Measurements from ENCODE around the gene KIRREL3. TPM values are rescaled to one million over a fixed set of nuclear protein-coding genes. Genes with fewer than 3 reads are reported as not detected.

Gene KIRREL3
- total RNA-seq, 1 experiment from 2014 or later: 0.44 TPM

- Histone ChIP-seq H4K20me1 (ENCODE audit: low read length) (no peaks in the 10 kb centered on the region), H3F3A (ENCODE audit: low read length, unreplicated experiment) (no peaks in the 10 kb centered on the region), H3K27ac (ENCODE audit: low read length) (no peak overlapping the region), H3K79me2 (ENCODE audit: low read length) (no peaks in the 10 kb centered on the region), H3K4me1 (ENCODE audit: insufficient read depth, low read length) (no peaks in the 10 kb centered on the region), H2AFZ (ENCODE audit: low read length) (no peak overlapping the region), H3K4me3 (ENCODE audit: low read length) (no peak overlapping the region), H3K36me3 (ENCODE audit: low read depth, low read length) (no peaks in the 10 kb centered on the region), H3K9me3 (ENCODE audit: low read length) (no peaks in the 10 kb centered on the region), H3K9me2 (replicated peaks; ENCODE audit: low read length) (no peaks in the 10 kb centered on the region), H3K27me3 (ENCODE audit: low read length) (peaks cover 56% of the 10 kb centered on the region), H3K9ac (ENCODE audit: low read length) (no peak overlapping the region), H3K4me2 (ENCODE audit: low read length) (no peak overlapping the region)
- no peak for DNase-seq
- TF ChIP-seq EZH2phosphoT487 (IDR thresholded peaks at IDR 0.05; ENCODE audit: borderline replicate concordance, low read length): no peak
- TF ChIP-seq, protein P1, sequence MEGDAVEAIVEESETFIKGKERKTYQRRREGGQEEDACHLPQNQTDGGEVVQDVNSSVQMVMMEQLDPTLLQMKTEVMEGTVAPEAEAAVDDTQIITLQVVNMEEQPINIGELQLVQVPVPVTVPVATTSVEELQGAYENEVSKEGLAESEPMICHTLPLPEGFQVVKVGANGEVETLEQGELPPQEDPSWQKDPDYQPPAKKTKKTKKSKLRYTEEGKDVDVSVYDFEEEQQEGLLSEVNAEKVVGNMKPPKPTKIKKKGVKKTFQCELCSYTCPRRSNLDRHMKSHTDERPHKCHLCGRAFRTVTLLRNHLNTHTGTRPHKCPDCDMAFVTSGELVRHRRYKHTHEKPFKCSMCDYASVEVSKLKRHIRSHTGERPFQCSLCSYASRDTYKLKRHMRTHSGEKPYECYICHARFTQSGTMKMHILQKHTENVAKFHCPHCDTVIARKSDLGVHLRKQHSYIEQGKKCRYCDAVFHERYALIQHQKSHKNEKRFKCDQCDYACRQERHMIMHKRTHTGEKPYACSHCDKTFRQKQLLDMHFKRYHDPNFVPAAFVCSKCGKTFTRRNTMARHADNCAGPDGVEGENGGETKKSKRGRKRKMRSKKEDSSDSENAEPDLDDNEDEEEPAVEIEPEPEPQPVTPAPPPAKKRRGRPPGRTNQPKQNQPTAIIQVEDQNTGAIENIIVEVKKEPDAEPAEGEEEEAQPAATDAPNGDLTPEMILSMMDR (conservative IDR thresholded peaks at IDR 0.05; ENCODE audit: low read depth, low read length): no peak
- TF ChIP-seq EZH2 (IDR thresholded peaks at IDR 0.05; ENCODE audit: low read length, unreplicated experiment): no peak
- intact Hi-C loops (cut with micrococcal nuclease): no loop called here
- BruUV-seq (replicated peaks): no TSS peak
- ATAC-seq: no peak
- POLR2A ChIA-PET (ENCODE audit: unreplicated experiment): no interaction called here
- CTCF ChIA-PET: no interaction called here
These were observed 502.9 kb downstream of the KIRREL3 start for GRCh38 chr11:126497581-126498122.

DNA sequence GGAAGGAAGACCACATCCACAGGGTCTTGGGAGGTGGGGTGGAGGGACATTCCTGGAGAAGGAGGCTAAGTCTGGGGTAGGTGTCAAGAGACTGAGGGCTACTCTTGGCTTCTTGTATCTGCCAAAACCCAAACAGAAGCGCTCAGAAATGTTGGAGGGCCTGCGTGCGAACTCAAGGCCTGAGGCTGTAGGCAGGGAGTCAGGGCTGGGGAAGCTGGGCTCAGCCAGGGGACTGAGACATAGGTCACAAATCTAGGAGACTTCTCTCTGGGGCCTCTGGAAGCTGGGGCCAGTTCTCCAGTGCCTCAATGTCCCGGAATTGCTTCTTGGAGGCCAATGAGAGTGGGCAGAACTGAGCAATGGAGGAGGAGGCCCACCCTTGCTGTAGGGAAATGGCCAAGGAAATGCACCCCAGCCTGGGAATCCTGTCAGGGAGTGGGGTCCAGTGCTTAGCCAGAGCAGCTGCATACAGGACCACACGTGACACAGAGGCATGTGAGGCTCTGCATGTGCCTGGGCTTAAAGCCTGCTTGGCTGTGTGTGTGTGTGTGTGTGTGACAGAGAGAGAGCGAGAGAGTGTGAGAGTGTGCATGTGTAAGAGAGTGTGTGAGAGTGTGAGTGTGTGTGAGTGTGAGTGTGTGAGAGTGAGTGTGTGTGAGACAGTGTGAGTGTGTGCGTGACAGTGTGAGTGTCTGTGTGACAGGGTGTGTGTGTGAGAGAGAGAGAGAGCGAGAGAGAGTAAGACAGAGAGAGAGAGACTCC lies 503.8 kb downstream of the KIRREL3 start:
- ATAC-seq (no peak; the same call in 1 of the 2 replicates), DNase-seq (no peak)
- Histone ChIP-seq H3K27ac (ENCODE audit: low read length) (no peak overlapping the region), H3K9me2 (replicated peaks; ENCODE audit: low read length) (no peaks in the 10 kb centered on the region), H3K9me3 (ENCODE audit: low read length) (no peaks in the 10 kb centered on the region), H3K4me3 (ENCODE audit: low read length) (no peak overlapping the region), H3K79me2 (ENCODE audit: low read length) (no peaks in the 10 kb centered on the region), H3F3A (ENCODE audit: low read length, unreplicated experiment) (no peaks in the 10 kb centered on the region), H4K20me1 (ENCODE audit: low read length) (no peaks in the 10 kb centered on the region), H2AFZ (ENCODE audit: low read length) (no peak overlapping the region), H3K27me3 (ENCODE audit: low read length) (peaks cover 47% of the 10 kb centered on the region), H3K4me2 (ENCODE audit: low read length) (no peak overlapping the region), H3K9ac (ENCODE audit: low read length) (no peak overlapping the region), H3K36me3 (ENCODE audit: low read depth, low read length) (no peaks in the 10 kb centered on the region), H3K4me1 (ENCODE audit: insufficient read depth, low read length) (no peaks in the 10 kb centered on the region)
- BruUV-seq (replicated peaks): no TSS peak
- intact Hi-C loops (cut with micrococcal nuclease): no loop called here
- ChIA-PET POLR2A (ENCODE audit: unreplicated experiment) (no interaction called here), CTCF (no interaction called here)
- no peak for TF ChIP-seq EZH2phosphoT487 (IDR thresholded peaks at IDR 0.05; ENCODE audit: borderline replicate concordance, low read length)
- no peak for TF ChIP-seq EZH2 (IDR thresholded peaks at IDR 0.05; ENCODE audit: low read length, unreplicated experiment)
- TF ChIP-seq, protein P1 (conservative IDR thresholded peaks at IDR 0.05; ENCODE audit: low read depth, low read length): no peak

Measured in PC-3 (cell line).